NCI-H1694 (cell line): ENCODE measurements around the gene EIF4EBP2.

ENCODE experiments used
- DNase-seq: peaks from one replicate; lab custom pipeline; 2025; lab: John Stamatoyannopoulos, UW

The EIF4EBP2 gene

GRCh38 chr10:70404036-70404786, at the start of gene EIF4EBP2:
EIF4EBP2 (plus strand) TSS chr10:70404145; CDS start chr10:70404402, 257 bp downstream.
- DNase-seq: peak; percentile 85

GRCh38 chr10:70354556-70354955, 49.4 kb upstream of the EIF4EBP2 start:
- DNase-seq: no peak

- DNase-seq: no peak
Observed at GRCh38 chr10:70355051-70356021, 48.6 kb upstream of the EIF4EBP2 start.

- DNase-seq: no peak
Observed at GRCh38 chr10:70357565-70357964, 46.4 kb upstream of the EIF4EBP2 start.

GRCh38 chr10:70358446-70358845, 45.5 kb upstream of the EIF4EBP2 start:
- no peak for DNase-seq

- no peak for DNase-seq
Observed at GRCh38 chr10:70359017-70359550, 44.9 kb upstream of the EIF4EBP2 start.

- DNase-seq: no peak
Observed at GRCh38 chr10:70360215-70360614, 43.7 kb upstream of the EIF4EBP2 start.

GRCh38 chr10:70362328-70362727, 41.6 kb upstream of the EIF4EBP2 start:
- DNase-seq: no peak

GRCh38 chr10:70363292-70363691, 40.7 kb upstream of the EIF4EBP2 start:
- DNase-seq: no peak

GRCh38 chr10:70363971-70364771, 39.8 kb upstream of the EIF4EBP2 start:
- DNase-seq: peak; percentile 50

- DNase-seq: no peak
Observed at GRCh38 chr10:70364772-70365091, 39.2 kb upstream of the EIF4EBP2 start.

GRCh38 chr10:70367195-70367796, 36.6 kb upstream of the EIF4EBP2 start:
- no peak for DNase-seq

- no peak for DNase-seq
Observed at GRCh38 chr10:70368774-70369482, 35.0 kb upstream of the EIF4EBP2 start.

- DNase-seq: no peak
Observed at GRCh38 chr10:70369498-70370018, 34.4 kb upstream of the EIF4EBP2 start.

GRCh38 chr10:70370766-70371165, 33.2 kb upstream of the EIF4EBP2 start:
- no peak for DNase-seq

GRCh38 chr10:70371846-70372245, 32.1 kb upstream of the EIF4EBP2 start:
- DNase-seq: no peak

- no peak for DNase-seq
Observed at GRCh38 chr10:70374775-70375614, 28.9 kb upstream of the EIF4EBP2 start.

GRCh38 chr10:70376436-70377378, 27.2 kb upstream of the EIF4EBP2 start:
- DNase-seq: no peak

GRCh38 chr10:70378122-70378521, 25.8 kb upstream of the EIF4EBP2 start:
- DNase-seq: no peak
